ENCODE measurements around the gene MAN1C1.

DNA sequence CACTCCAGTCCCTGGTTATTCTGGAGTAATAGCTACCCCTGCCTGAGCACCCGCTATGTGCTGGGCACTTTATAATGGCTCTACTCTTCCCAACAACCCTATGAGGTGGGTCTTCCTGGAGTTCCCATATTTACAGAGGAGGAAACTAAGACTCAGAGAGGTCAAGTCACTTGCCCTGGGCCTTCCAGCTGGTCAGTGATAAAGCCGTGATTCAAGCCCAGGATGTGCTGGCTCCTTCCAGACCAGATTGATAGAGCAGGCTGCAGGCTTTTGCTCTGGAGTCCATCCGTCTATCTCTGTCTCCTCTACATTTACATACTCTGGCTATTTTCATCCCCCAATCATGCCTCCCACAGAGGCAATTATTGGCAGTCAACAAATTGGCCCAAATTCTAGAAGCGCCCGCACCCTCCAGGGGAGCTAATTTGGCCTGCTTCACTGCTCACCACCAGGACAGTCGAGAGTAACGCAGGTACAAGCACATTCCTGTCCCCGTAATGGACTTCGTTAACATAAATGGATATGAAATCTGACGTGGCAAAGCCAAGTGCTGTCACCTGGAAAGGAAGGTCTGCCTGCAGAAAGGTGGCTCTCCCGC is 143.6 kb downstream of the MAN1C1 start:
- TF ChIP-seq POLR2A (IDR thresholded peaks at IDR 0.05), result no peak
- TF ChIP-seq, protein P1, sequence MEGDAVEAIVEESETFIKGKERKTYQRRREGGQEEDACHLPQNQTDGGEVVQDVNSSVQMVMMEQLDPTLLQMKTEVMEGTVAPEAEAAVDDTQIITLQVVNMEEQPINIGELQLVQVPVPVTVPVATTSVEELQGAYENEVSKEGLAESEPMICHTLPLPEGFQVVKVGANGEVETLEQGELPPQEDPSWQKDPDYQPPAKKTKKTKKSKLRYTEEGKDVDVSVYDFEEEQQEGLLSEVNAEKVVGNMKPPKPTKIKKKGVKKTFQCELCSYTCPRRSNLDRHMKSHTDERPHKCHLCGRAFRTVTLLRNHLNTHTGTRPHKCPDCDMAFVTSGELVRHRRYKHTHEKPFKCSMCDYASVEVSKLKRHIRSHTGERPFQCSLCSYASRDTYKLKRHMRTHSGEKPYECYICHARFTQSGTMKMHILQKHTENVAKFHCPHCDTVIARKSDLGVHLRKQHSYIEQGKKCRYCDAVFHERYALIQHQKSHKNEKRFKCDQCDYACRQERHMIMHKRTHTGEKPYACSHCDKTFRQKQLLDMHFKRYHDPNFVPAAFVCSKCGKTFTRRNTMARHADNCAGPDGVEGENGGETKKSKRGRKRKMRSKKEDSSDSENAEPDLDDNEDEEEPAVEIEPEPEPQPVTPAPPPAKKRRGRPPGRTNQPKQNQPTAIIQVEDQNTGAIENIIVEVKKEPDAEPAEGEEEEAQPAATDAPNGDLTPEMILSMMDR (IDR thresholded peaks at IDR 0.05), result peak in 1 of 7 experiments; percentile 7

Data from body of pancreas (tissue), 4 donors.